Measurements from ENCODE around the gene SMYD3.

GRCh38 chr1:246110343-246111219 is 396.5 kb downstream of the SMYD3 start:
- TF ChIP-seq CTCF (IDR thresholded peaks at IDR 0.05) (no peak), POLR2A (IDR thresholded peaks at IDR 0.05) (no peak), EP300 (IDR thresholded peaks at IDR 0.05) (no peak)
